G401.6 (cell line): ENCODE data around the gene CFAP221.
"Not testable (repeated sequence)": the region's sequence is repeated elsewhere in the genome, so short reads cannot be mapped to it uniquely, and the experiment has no call there.

ENCODE experiments used
- FAIRE-seq: peaks from 2 replicates; lab custom pipeline; 2012; peaks lifted over from hg19 to GRCh38; lab: Jason Lieb, UNC

CFAP221 gene

GRCh38 chr2:119590873-119591272, 46.6 kb downstream of the CFAP221 start:
- FAIRE-seq = no peak

GRCh38 chr2:119591523-119591922, 47.3 kb downstream of the CFAP221 start:
- no peak for FAIRE-seq

GRCh38 chr2:119592436-119592835, 48.2 kb downstream of the CFAP221 start:
- FAIRE-seq = no peak

- no peak for FAIRE-seq
Measured at GRCh38 chr2:119596638-119597037, 52.4 kb downstream of the CFAP221 start.

- no peak for FAIRE-seq
Measured at GRCh38 chr2:119598596-119599263, 54.5 kb downstream of the CFAP221 start.

- FAIRE-seq = no peak
Measured at GRCh38 chr2:119599384-119599783, 55.1 kb downstream of the CFAP221 start.

GRCh38 chr2:119605096-119605495, 60.8 kb downstream of the CFAP221 start:
- no peak for FAIRE-seq

- no peak for FAIRE-seq
Measured at GRCh38 chr2:119606674-119607073, 62.4 kb downstream of the CFAP221 start.

- FAIRE-seq = no peak
Measured at GRCh38 chr2:119608553-119608952, 64.3 kb downstream of the CFAP221 start.

- FAIRE-seq = no peak
Measured at GRCh38 chr2:119609337-119609736, 65.1 kb downstream of the CFAP221 start.

- not testable (repeated sequence) for FAIRE-seq
Measured at GRCh38 chr2:119614140-119614539, 69.9 kb downstream of the CFAP221 start.

GRCh38 chr2:119616421-119616820, 72.2 kb downstream of the CFAP221 start:
- FAIRE-seq = no peak

GRCh38 chr2:119617455-119617854, 73.2 kb downstream of the CFAP221 start:
- no peak for FAIRE-seq

- not testable (repeated sequence) for FAIRE-seq
Measured at GRCh38 chr2:119618725-119619124, 74.5 kb downstream of the CFAP221 start.

- no peak for FAIRE-seq
Measured at GRCh38 chr2:119625226-119625625, 81.0 kb downstream of the CFAP221 start.

- FAIRE-seq = no peak
Measured at GRCh38 chr2:119629323-119629825, 85.1 kb downstream of the CFAP221 start.

GRCh38 chr2:119630121-119630520, 85.9 kb downstream of the CFAP221 start:
- FAIRE-seq = no peak

GRCh38 chr2:119637371-119637770, 93.1 kb downstream of the CFAP221 start:
- FAIRE-seq = no peak

- no peak for FAIRE-seq
Measured at GRCh38 chr2:119638246-119638645, 94.0 kb downstream of the CFAP221 start.

- no peak for FAIRE-seq
Measured at GRCh38 chr2:119638685-119639554, 94.7 kb downstream of the CFAP221 start.

GRCh38 chr2:119641562-119642258, 97.5 kb downstream of the CFAP221 start:
- FAIRE-seq = no peak

GRCh38 chr2:119644186-119644585, 99.9 kb downstream of the CFAP221 start:
- no peak for FAIRE-seq
